Cardiac fibroblast (primary cell): Measurements from ENCODE around the gene ZNF564.
A peak's percentile ranks its signal among the peaks of the same experiment; 100 is the strongest.
"Not testable (repeated sequence)": the region's sequence is repeated elsewhere in the genome, so short reads cannot be mapped to it uniquely, and the experiment has no call there.

ENCODE experiments used
- DNase-seq, 2 donors: peaks; one replicate each; pipeline versions ENCODE4 v3.0.0 to v3.0.0-alpha.2; 2010; ENCODE audit warnings: low read depth in 2 of 2
- H3K4me3 ChIP-seq, 2 donors: replicated peaks in 1 of 2; 1 replicate in 1 of 2; 2 replicates in 1 of 2; pipeline ENCODE4 v1.5.1; 2011; ENCODE audit warnings: low read depth in 2 of 2, low read length in 2 of 2, mild to moderate bottlenecking in 2 of 2, moderate library complexity in 1 of 2
- TF ChIP-seq, protein P1 (sequence below): IDR thresholded peaks from one replicate; pipeline ENCODE4 v1.5.1; 2011; ENCODE audit warnings: low read depth, mild to moderate bottlenecking, low read length, inconsistent platforms

The ZNF564 gene

DNA sequence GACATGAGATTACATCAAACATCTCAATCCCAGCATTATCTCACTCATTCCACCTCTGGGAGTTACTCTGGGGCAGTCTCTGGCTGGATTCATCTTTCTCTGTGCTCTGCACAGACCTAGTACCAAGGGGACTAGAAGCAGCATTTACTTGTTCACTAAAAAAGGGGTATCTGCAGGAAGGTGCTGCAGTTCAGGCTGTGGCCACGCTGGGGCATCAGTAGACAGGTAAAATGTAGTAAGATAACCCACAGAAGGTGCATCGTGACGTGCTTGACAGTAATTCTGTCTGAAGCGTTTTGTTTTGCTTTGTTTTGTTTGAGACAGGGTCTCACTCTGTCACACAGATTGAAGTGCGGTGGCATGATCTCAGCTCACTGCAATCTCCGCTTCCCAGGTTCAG, 29.3 kb downstream of the ZNF564 start:
- H3K4me3 ChIP-seq, result no peak overlapping the region
- TF ChIP-seq, protein P1, sequence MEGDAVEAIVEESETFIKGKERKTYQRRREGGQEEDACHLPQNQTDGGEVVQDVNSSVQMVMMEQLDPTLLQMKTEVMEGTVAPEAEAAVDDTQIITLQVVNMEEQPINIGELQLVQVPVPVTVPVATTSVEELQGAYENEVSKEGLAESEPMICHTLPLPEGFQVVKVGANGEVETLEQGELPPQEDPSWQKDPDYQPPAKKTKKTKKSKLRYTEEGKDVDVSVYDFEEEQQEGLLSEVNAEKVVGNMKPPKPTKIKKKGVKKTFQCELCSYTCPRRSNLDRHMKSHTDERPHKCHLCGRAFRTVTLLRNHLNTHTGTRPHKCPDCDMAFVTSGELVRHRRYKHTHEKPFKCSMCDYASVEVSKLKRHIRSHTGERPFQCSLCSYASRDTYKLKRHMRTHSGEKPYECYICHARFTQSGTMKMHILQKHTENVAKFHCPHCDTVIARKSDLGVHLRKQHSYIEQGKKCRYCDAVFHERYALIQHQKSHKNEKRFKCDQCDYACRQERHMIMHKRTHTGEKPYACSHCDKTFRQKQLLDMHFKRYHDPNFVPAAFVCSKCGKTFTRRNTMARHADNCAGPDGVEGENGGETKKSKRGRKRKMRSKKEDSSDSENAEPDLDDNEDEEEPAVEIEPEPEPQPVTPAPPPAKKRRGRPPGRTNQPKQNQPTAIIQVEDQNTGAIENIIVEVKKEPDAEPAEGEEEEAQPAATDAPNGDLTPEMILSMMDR, result no peak
- DNase-seq, result no peak

DNA sequence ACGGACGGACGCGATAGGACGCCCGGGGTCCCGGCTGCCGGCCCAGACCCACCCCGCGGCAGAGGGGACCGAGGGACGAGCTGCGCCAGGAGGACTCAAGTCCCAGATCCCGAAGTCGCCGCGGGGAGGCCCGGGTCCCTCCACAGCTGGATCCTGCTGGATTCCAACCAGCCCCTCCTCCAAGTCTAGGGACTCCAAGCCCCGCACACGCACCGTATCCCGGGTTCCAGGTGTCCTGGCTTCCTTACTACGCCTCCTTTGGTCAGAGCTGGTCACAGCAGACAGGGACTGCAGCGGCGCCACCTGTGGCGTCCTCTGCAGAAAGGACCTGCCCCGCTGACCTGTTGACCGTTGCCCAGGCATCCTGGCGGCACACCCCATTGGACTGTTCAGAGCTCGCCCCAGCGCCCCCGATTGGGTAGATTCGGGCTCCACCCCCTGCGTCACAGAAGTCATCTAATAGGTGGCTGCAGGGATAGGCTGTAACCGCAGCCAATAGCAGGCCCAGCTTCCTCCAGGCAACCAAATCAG, 37.7 kb downstream of the ZNF564 start:
- DNase-seq, result no peak

DNA sequence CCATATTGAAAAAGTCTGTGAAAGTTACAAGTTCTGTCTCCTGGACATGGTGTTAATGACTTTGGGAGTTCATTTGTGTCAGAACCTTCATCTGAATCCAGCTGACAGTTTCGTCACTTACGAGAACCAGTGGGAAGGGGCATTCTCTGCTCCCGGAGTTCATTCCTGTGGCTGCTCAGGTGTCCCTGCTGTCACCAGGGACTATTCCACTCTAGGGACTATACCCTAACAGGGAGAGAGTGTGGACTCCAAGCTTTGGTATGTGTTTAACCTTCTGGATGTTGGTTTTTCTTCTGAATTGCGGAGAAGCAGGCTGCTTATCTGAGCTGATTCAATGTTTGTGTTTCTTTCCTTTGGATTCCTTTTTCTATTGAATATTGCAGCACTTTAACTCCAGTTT, 54.2 kb downstream of the ZNF564 start:
- no peak overlapping the region for H3K4me3 ChIP-seq
- TF ChIP-seq, protein P1, result no peak
- no peak for DNase-seq

More for the DNA sequence above, 37.7 kb downstream of the ZNF564 start:
- H3K4me3 ChIP-seq, result no peak overlapping the region
- TF ChIP-seq, protein P1, result no peak

DNA sequence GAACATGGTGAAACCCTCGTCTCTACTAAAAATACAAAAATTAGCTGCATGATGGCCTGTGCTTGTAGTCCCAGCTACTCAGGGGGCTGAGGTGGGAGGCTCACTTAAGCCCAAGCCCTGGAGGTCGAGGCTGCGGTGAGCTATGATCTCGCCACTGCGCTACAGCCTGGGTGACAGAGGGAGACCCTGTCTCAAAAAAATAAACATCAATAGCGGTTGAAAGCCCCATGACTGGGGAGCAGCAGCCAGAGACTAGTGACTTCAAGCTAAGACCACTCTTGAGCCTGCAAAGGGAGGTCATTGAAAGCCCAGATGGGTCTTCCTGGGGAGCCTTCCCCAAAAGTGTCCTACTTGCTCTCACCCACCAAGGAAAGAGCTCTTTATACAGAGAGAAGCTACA, 54.8 kb downstream of the ZNF564 start:
- TF ChIP-seq, protein P1, result no peak
- DNase-seq, result no peak
- H3K4me3 ChIP-seq, result no peak overlapping the region

DNA sequence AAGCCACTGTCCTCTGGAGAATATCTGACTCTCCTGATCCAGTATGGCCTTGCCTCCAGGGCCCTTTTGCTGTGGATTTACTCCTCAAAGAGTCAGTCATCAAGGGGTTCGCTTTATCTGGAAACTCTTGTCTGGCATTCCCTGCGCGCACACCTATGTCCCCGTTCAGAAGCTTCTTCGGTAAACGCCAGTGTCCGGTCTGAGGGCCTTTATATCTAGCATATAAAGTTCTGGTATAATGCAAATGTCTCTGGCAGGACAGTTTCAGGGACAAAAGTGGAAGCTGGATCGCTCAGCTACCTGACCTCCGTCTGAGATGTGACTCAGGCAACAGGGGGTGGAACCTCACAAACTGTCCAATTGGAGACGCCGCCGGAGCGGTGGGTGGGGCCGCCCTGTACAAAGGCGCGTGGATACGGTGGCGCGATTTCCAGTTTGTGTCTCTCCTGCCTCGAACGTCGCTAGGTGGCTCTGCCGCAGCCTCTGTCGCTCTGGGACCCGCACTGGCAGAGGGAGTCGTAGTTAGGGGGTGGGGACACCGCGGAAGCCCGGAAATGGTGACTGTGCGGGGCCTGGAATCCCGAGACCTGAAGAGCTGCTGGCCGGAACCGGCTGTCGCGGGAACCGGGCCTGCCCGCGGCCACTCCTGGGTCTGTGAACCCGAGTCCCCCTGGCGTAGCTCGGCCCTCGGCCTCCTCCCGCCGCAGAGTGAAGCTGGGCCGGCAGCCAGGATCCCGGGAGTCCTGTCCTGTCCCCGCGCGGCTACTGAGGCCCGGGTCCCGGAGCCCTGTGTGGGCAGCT, 56.1 kb downstream of the ZNF564 start:
- TF ChIP-seq, protein P1, result peak; percentile 17
- DNase-seq, result peak; percentile 78 to 84
- H3K4me3 ChIP-seq, result peak overlapping the region; percentile 58 to 60

DNA sequence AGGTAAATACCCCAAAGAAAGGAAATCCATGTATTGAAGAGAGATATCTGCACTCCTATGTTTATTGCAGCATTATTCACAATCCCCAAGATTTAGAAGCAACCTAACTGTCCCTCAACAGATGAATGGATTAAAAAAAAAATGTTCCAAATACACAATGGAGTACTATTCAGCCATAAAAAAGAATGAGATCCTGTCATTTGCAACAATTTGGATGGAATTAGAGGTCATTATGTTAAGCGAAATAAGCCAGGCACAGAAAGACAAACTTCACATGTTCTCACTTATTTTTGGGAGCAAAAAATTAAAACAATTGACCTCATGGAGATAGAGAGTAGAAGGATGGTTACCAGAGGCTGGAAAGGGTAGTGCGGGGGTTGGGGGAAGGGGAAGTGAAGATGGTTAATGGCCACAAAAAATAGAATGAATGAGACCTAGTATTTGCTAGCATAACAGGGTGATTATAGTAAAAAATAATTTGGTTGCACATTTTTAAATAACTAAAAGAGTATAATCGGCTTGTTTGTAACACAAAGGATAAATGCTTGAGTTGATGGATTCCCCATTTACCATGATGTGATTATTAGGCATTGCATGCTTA, 56.9 kb downstream of the ZNF564 start:
- H3K4me3 ChIP-seq, result no peak overlapping the region
- DNase-seq, result no peak
- TF ChIP-seq, protein P1, result no peak

DNA sequence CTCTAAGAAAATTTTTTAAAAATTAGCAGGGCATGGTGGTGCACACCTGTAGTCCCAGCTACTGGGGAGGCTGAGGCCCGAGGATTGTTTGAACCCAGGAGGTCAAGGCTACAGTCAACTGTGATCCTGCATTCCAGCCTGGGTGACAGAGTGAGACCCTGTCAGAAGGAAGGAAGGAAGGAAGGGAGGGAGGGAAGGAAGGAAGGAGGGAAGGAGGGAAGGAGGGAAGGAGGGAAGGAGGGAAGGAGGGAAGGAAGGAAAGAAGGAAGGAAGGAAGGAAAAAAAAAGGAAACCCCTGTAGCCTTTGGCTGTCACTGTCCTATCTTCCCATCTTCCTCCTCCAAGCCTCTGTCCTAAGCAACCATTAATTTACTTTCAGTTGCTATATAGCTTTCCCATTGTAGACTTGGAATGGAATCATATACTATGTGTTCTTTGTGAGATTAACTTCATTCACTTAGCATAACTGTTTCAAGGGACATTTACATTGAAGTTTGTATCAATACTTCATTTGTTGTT, 65.0 kb downstream of the ZNF564 start:
- not testable (repeated sequence) for H3K4me3 ChIP-seq, DNase-seq
